Esophagus squamous epithelium (tissue), 5 donors: ENCODE data around the gene ARHGAP42. TPM values are rescaled to one million over a fixed set of nuclear protein-coding genes. Genes with fewer than 3 reads are reported as not detected.

Experiments used
- DNase-seq: peaks from one replicate; lab custom pipeline; 2025; lab: John Stamatoyannopoulos, UW
- H3K27ac ChIP-seq, 4 donors: fragments of 200-600 bp; sonication (generic); one replicate each; pipeline ENCODE4 v1.5.1; 2016 to 2019; ENCODE audit warnings: mild to moderate bottlenecking in 1 of 4
- H3K27me3 ChIP-seq, 4 donors: fragments of 200-600 bp; sonication (generic); 1 replicate in 3 of 4; 2 replicates in 1 of 4; pipeline versions ENCODE4 v1.5.1 to v1.6.0; 2017 to 2021; ENCODE audit warnings: antibody characterized with exemption in 1 of 4
- H3K36me3 ChIP-seq, 3 donors: fragments of 200-600 bp; sonication (generic); one replicate each; pipeline ENCODE4 v1.5.1; 2016 to 2019
- H3K4me1 ChIP-seq, 3 donors: fragments of 200-600 bp; sonication (generic); one replicate each; pipeline ENCODE4 v1.5.1; 2017 to 2019
- H3K4me3 ChIP-seq, 4 donors: fragments of 200-600 bp; sonication (generic); 1 replicate in 3 of 4; 2 replicates in 1 of 4; pipeline ENCODE4 v1.5.1; 2016 to 2019; ENCODE audit warnings: mild to moderate bottlenecking in 2 of 4, moderate library complexity in 1 of 4
- H3K9me3 ChIP-seq, 3 donors: fragments of 200-600 bp; sonication (generic); one replicate each; pipeline ENCODE4 v1.5.1; 2016 to 2019
- CTCF ChIP-seq, 6 experiments: fragments of 450-650 bp in 4 of 6; fragments of 200-600 bp in 2 of 6; sonication (generic) in 2 of 6; IDR thresholded peaks; one replicate each; pipeline ENCODE4 v1.5.1; 2016 to 2019; ENCODE audit warnings: antibody characterized with exemption in 6 of 6, mild to moderate bottlenecking in 4 of 6, moderate library complexity in 4 of 6
- POLR2A ChIP-seq, 4 donors: fragments of 450-650 bp; IDR thresholded peaks; one replicate each; pipeline ENCODE4 v1.6.1; 2017; ENCODE audit warnings: antibody characterized with exemption in 4 of 4, mild to moderate bottlenecking in 4 of 4, moderate library complexity in 3 of 4
- WGBS, 2 donors: methylation state at CpG; one replicate each; pipeline ENCODE4 v1.1.5; 2018; 5-methylcytosine and 5-hydroxymethylcytosine counted together
- intact Hi-C: fragments of 100-400 bp; cut with DNase I; formaldehyde crosslinking; loops from one replicate; pipeline ENCODE4 v1.15.0; 2022
- total RNA-seq, 4 donors: library from RNA; depleted of rRNA; stranded (reverse); fragments of >200 nt; gene quantifications; one replicate each; pipeline ENCODE4 v1.1.0, GENCODE V29; 2016
- donor health status: DM: yes; HTN: yes; CAD: no.

Gene ARHGAP42
- total RNA-seq, 4 donors from 2014 or later = 3.5 to 10.1 (median 6.4) TPM

- no peaks in the 10 kb centered on the region for H3K27me3 ChIP-seq
- TF ChIP-seq POLR2A (IDR thresholded peaks at IDR 0.05) (no peak), CTCF (IDR thresholded peaks at IDR 0.05) (no peak)
- H3K4me3 ChIP-seq = no peak overlapping the region
- no peaks in the 10 kb centered on the region for H3K9me3 ChIP-seq
- no peaks in the 10 kb centered on the region for H3K36me3 ChIP-seq
- no peak overlapping the region for H3K27ac ChIP-seq
- intact Hi-C loops = no loop called here
- no peak for DNase-seq
- WGBS, 2 donors = 88 to 93% methylated on average over 1 of the region's 1 CpG
- H3K4me1 ChIP-seq = peaks cover 0 to 25% (median 0%) of the 10 kb centered on the region in 3 donors
These were observed 101.6 kb downstream of the ARHGAP42 start for GRCh38 chr11:100788561-100789295.

- Histone ChIP-seq H3K4me3 (no peak overlapping the region), H3K36me3 (no peaks in the 10 kb centered on the region), H3K27me3 (no peaks in the 10 kb centered on the region), H3K4me1 (peaks cover 0 to 25% (median 0%) of the 10 kb centered on the region in 3 donors), H3K9me3 (no peaks in the 10 kb centered on the region), H3K27ac (peak overlapping the region in 1 of 4 donors; percentile 16)
- intact Hi-C loops = no loop called here
- DNase-seq = no peak
- no peak for TF ChIP-seq CTCF (IDR thresholded peaks at IDR 0.05)
- no peak for TF ChIP-seq POLR2A (IDR thresholded peaks at IDR 0.05)
- 50 to 53% methylated on average over 6 of the region's 6 CpGs for WGBS, 2 donors
These were observed 102.4 kb downstream of the ARHGAP42 start for GRCh38 chr11:100789500-100789899.

- 35 to 54% methylated on average over 2 of the region's 2 CpGs for WGBS, 2 donors
- H3K36me3 ChIP-seq = no peaks in the 10 kb centered on the region
- no peak for DNase-seq
- no peak overlapping the region for H3K4me3 ChIP-seq
- no peaks in the 10 kb centered on the region for H3K27me3 ChIP-seq
- peaks cover 0 to 25% (median 0%) of the 10 kb centered on the region in 3 donors for H3K4me1 ChIP-seq
- no peaks in the 10 kb centered on the region for H3K9me3 ChIP-seq
- intact Hi-C loops = no loop called here
- no peak for TF ChIP-seq CTCF (IDR thresholded peaks at IDR 0.05)
- no peak for TF ChIP-seq POLR2A (IDR thresholded peaks at IDR 0.05)
- peak overlapping the region in 1 of 4 donors; percentile 16 for H3K27ac ChIP-seq
These were observed 103.0 kb downstream of the ARHGAP42 start for GRCh38 chr11:100790073-100790472.

GRCh38 chr11:100791103-100791502 is 104.0 kb downstream of the ARHGAP42 start:
- Histone ChIP-seq H3K27ac (peak overlapping the region in 1 of 4 donors; percentile 30), H3K4me3 (no peak overlapping the region), H3K9me3 (no peaks in the 10 kb centered on the region), H3K27me3 (no peaks in the 10 kb centered on the region), H3K36me3 (no peaks in the 10 kb centered on the region), H3K4me1 (peaks cover 0 to 30% (median 0%) of the 10 kb centered on the region in 3 donors)
- no peak for TF ChIP-seq POLR2A (IDR thresholded peaks at IDR 0.05)
- intact Hi-C loops = no loop called here
- DNase-seq = no peak

GRCh38 chr11:100791860-100792259 is 104.8 kb downstream of the ARHGAP42 start:
- H3K27ac ChIP-seq = no peak overlapping the region
- DNase-seq = no peak
- H3K27me3 ChIP-seq = no peaks in the 10 kb centered on the region
- intact Hi-C loops = no loop called here
- H3K9me3 ChIP-seq = no peaks in the 10 kb centered on the region
- 18 to 56% methylated on average over 1 of the region's 1 CpG for WGBS, 2 donors
- no peak overlapping the region for H3K4me3 ChIP-seq
- H3K4me1 ChIP-seq = peaks cover 0 to 37% (median 0%) of the 10 kb centered on the region in 3 donors
- TF ChIP-seq POLR2A (IDR thresholded peaks at IDR 0.05) (no peak), CTCF (IDR thresholded peaks at IDR 0.05) (no peak)
- no peaks in the 10 kb centered on the region for H3K36me3 ChIP-seq
